ENCODE measurements around the gene CXCR1.
"Not testable (repeated sequence)": the region's sequence is repeated elsewhere in the genome, so short reads cannot be mapped to it uniquely, and the experiment has no call there.

Gene CXCR1

GRCh38 chr2:218166791-218167190 lies at the start of gene CXCR1:
TSS of gene CXCR1 (minus strand) at chr2:218166962. CDS start at chr2:218165211, 1,751 bp downstream.
- peak; percentile 35 for DNase-seq

- DNase-seq = no peak
Observed at GRCh38 chr2:218216336-218216673, 49.5 kb upstream of the CXCR1 start.

GRCh38 chr2:218214116-218214515 lies 47.4 kb upstream of the CXCR1 start:
- no peak for DNase-seq

- no peak for DNase-seq
Observed at GRCh38 chr2:218209078-218209477, 42.3 kb upstream of the CXCR1 start.

- DNase-seq = no peak
Observed at GRCh38 chr2:218202266-218202665, 35.5 kb upstream of the CXCR1 start.

GRCh38 chr2:218196974-218197373 lies 30.2 kb upstream of the CXCR1 start:
- no peak for DNase-seq

GRCh38 chr2:218194880-218195279 lies 28.1 kb upstream of the CXCR1 start:
- no peak for DNase-seq

GRCh38 chr2:218193701-218194100 lies 26.9 kb upstream of the CXCR1 start:
- DNase-seq = no peak

GRCh38 chr2:218192902-218193430 lies 26.2 kb upstream of the CXCR1 start:
- DNase-seq = no peak

GRCh38 chr2:218188528-218188927 lies 21.8 kb upstream of the CXCR1 start:
- DNase-seq = no peak

GRCh38 chr2:218187296-218188015 lies 20.7 kb upstream of the CXCR1 start:
- no peak for DNase-seq

GRCh38 chr2:218186876-218187275 lies 20.1 kb upstream of the CXCR1 start:
- DNase-seq = no peak

GRCh38 chr2:218186355-218186766 lies 19.6 kb upstream of the CXCR1 start:
- peak; percentile 70 for DNase-seq

- DNase-seq = no peak
Observed at GRCh38 chr2:218184331-218184730, 17.6 kb upstream of the CXCR1 start.

GRCh38 chr2:218180467-218181114 lies 13.8 kb upstream of the CXCR1 start:
- DNase-seq = no peak

- DNase-seq = no peak
Observed at GRCh38 chr2:218179782-218180181, 13.0 kb upstream of the CXCR1 start.

- no peak for DNase-seq
Observed at GRCh38 chr2:218172845-218173244, 6.1 kb upstream of the CXCR1 start.

GRCh38 chr2:218171744-218172143 lies 5.0 kb upstream of the CXCR1 start:
- not testable (repeated sequence) for DNase-seq

GRCh38 chr2:218169757-218170546 lies 3.2 kb upstream of the CXCR1 start:
- no peak for DNase-seq

- peak; percentile 75 for DNase-seq
Observed at GRCh38 chr2:218168635-218169462, 2.1 kb upstream of the CXCR1 start.

GRCh38 chr2:218168016-218168415 lies 1.3 kb upstream of the CXCR1 start:
- DNase-seq = no peak

GRCh38 chr2:218162814-218163213 lies 3.9 kb downstream of the CXCR1 start:
- no peak for DNase-seq

GRCh38 chr2:218161644-218162043 lies 5.1 kb downstream of the CXCR1 start:
- DNase-seq = no peak

Measured in activated gamma-delta T cell treated with Interleukin-2 at 50 U/mL for 16 hours (primary cell).